Keratinocyte (primary cell): ENCODE results near the gene BMF.

ENCODE experiments used
- CTCF ChIP-seq, 3 experiments: IDR thresholded peaks in 1 of 3; conservative IDR thresholded peaks in 1 of 3; optimal IDR thresholded peaks in 1 of 3; 2 replicates in 2 of 3; 3 replicates in 1 of 3; pipeline versions ENCODE3 to v1.5.1; 2011; ENCODE audit warnings: low read length in 3 of 3, mild to moderate bottlenecking in 3 of 3, moderate library complexity in 2 of 3, control low read depth in 1 of 3, inconsistent platforms in 1 of 3; ENCODE audit not compliant: insufficient read depth in 2 of 3; ENCODE audit errors: extremely low read depth in 1 of 3
- EZH2 ChIP-seq: IDR thresholded peaks from one replicate; pipeline ENCODE4 v1.6.1; 2012; ENCODE audit warnings: inconsistent platforms, mild to moderate bottlenecking, low read length, moderate library complexity

GRCh38 chr15:40064231-40064894 is 44.3 kb downstream of the BMF start:
- TF ChIP-seq EZH2 (no peak), CTCF (optimal IDR thresholded peaks at IDR 0.05 in 1 of 3, IDR thresholded peaks at IDR 0.05 in 1 of 3, conservative IDR thresholded peaks at IDR 0.05 in 1 of 3; ENCODE audit: extremely low read depth in 1 of 3, insufficient read depth in 2 of 3, low read length in 3 of 3) (no peak)
